Suprapubic skin (tissue), 4 donors: ENCODE data around the gene CD109.

Experiments used
- EP300 ChIP-seq: sonication (generic); formaldehyde crosslinking; IDR thresholded peaks from one replicate; pipeline ENCODE4 v1.6.1; 2017; ENCODE audit warnings: antibody characterized with exemption
- POLR2A ChIP-seq, 2 donors: fragments of 450-650 bp; IDR thresholded peaks; one replicate each; pipeline ENCODE4 v1.6.1; 2017; ENCODE audit warnings: antibody characterized with exemption in 2 of 2, mild to moderate bottlenecking in 2 of 2, moderate library complexity in 2 of 2
- POLR2AphosphoS5 ChIP-seq, 3 donors: sonication (generic); formaldehyde crosslinking; IDR thresholded peaks; one replicate each; pipeline ENCODE4 v1.6.1; 2017; ENCODE audit warnings: antibody characterized with exemption in 3 of 3
- TF ChIP-seq, protein P1 (sequence below), 2 donors: fragments of 200-600 bp in 1 of 2; fragments of 450-650 bp in 1 of 2; sonication (generic) in 1 of 2; IDR thresholded peaks; one replicate each; pipeline ENCODE4 v1.5.1; 2016 to 2019; ENCODE audit warnings: antibody characterized with exemption in 2 of 2, mild to moderate bottlenecking in 1 of 2, moderate library complexity in 1 of 2

DNA sequence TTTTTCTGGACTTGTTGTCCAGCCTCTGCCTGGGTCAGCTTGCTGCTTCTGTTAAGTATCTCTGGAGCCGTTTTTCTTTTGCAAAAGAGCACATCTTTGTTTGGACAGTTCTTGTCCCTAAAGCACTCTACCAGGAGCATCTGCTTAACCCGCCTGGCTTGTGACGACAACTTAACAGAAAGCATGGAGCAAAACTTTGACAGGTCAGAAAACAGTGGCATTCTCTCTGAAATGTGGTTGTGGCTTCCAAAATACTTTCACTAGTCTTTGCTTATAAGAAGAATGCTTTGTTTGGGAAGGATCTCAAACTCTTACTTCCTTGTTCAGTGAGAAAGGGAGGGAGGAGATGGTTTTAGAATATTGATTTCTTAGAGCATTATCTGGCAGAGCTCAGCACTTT, 47.6 kb downstream of the CD109 start:
- TF ChIP-seq, protein P1, sequence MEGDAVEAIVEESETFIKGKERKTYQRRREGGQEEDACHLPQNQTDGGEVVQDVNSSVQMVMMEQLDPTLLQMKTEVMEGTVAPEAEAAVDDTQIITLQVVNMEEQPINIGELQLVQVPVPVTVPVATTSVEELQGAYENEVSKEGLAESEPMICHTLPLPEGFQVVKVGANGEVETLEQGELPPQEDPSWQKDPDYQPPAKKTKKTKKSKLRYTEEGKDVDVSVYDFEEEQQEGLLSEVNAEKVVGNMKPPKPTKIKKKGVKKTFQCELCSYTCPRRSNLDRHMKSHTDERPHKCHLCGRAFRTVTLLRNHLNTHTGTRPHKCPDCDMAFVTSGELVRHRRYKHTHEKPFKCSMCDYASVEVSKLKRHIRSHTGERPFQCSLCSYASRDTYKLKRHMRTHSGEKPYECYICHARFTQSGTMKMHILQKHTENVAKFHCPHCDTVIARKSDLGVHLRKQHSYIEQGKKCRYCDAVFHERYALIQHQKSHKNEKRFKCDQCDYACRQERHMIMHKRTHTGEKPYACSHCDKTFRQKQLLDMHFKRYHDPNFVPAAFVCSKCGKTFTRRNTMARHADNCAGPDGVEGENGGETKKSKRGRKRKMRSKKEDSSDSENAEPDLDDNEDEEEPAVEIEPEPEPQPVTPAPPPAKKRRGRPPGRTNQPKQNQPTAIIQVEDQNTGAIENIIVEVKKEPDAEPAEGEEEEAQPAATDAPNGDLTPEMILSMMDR (IDR thresholded peaks at IDR 0.05), result no peak
- TF ChIP-seq POLR2AphosphoS5 (IDR thresholded peaks at IDR 0.05) (no peak), POLR2A (IDR thresholded peaks at IDR 0.05) (no peak), EP300 (no peak)
